ENCODE measurements around the gene EYA2.
A peak's percentile ranks its signal among the peaks of the same experiment; 100 is the strongest.
"Not testable (repeated sequence)": the region's sequence is repeated elsewhere in the genome, so short reads cannot be mapped to it uniquely, and the experiment has no call there.

Gene EYA2

DNA sequence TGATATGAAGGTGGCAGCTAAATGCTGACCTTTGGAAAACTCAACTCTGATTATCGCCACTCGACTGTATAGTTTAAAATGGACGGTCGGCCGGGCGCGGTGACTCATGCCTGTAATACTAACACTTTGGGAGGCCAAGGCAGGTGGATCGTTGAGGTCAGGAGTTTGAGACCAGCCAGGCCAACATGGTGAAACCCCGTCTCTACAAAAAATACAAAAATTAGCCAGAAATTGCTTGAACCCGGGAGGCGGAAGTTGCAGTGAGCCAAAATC lies 310.1 kb downstream of the EYA2 start:
- DNase-seq (ENCODE audit: low spot score) = not testable (repeated sequence)

DNA sequence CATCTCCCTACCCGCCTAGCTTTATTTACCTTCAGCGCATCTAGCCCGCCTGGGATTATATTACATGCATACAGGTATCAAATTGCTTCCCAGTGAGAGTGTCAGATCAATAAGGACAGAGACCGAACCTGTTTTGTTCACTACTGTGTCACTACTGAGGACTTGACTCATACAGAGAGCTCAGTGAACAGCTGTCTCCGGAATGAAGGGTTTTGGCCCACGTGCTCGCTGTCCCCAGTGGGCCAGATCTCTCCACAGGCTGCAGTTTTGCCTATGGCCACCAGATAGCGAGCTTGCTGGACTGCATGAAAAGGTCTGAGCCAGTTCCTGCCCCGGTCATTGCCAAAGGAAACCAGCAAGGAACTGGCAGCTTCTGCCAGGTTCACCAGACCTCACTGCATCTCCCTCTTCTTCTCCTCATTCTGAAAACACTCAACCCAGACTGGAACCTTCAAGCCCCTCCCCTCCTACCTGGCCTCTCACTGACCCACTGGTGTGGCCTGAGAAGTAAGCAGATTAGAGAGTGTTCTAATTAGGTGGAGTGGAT lies 311.0 kb downstream of the EYA2 start:
- DNase-seq (ENCODE audit: low spot score) = peak; percentile 54

DNA sequence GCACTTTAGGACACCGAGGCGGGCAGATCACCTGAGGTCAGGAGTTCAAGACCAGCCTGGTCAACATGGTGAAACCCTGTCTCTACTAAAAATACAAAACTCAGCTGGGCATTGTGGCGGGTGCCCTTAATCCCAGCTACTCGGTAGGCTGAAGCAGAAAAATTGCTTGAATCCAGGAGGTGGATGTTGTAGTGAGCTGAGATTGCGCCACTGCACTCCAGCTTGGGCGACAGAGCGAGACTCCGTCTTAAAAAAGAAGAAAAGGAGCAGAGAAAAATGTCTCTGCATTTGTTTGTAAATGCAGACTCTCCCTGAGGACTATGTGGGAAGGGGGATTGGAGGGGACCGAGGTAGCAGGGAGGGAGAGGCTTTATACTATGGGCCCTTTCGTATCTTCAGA lies 311.9 kb downstream of the EYA2 start:
- DNase-seq (ENCODE audit: low spot score) = not testable (repeated sequence)

DNA sequence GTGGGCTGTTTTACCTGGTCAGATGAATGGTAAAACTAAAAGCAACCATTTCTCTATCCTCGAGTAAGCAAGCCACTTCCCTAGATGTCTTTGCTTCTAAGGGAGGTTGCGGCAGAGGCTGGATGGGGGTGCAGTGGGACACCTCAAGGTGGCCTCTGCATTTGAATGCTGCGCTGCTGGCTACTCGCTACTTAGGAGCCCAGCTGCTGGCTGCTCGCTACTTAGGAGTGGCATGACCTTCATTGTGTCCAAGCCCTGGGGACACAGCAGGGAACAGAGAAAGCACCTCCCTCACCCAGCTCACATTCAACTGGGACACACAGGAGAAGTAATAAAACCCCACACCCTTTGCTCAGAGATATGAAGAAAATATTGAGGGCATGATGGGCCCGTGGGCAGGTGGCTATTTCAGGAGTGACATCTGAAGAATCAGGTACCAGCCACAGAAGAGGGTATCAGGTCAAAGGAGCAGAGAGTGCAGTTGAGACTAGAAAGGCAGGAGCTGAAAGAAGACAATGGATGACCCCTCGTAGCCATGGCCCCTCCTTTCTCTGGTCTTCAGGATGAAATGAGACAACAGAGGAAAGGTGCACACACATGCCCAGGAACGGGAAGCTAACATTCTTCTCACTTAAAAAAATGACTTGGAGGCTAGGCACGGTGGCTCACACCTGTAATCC lies 312.5 kb downstream of the EYA2 start:
- DNase-seq (ENCODE audit: low spot score) = no peak

DNA sequence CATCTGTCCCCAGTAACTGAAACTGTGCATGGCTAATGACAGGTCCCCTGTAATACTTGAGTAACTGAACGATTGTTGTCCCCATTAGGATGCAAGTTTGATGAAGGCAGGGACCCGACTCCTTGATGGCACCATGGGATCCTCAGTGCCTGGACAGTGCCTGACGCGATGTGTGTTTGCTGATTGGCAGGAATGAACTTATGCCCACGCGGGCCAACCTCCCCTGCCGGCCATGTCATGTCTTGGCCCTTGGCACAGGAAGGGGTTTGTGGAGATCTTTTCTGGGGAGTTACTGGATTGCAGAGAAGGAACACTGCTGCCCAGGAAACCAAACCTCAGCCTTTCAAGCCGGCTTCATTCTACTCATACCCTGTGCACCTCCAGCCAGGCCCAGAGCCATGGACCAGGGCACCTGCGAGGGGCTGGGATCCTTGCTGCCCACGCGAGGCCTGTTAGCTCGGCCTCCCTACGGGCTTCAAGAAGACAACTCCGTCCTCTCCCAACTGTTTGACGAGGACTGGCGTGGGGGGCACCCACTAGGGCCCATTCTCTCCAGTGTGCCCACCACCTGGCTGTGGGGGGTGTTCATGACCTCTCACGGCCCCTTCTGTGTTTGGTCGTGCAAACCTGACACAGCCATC lies 314.0 kb downstream of the EYA2 start:
- no peak for DNase-seq (ENCODE audit: low spot score)

DNA sequence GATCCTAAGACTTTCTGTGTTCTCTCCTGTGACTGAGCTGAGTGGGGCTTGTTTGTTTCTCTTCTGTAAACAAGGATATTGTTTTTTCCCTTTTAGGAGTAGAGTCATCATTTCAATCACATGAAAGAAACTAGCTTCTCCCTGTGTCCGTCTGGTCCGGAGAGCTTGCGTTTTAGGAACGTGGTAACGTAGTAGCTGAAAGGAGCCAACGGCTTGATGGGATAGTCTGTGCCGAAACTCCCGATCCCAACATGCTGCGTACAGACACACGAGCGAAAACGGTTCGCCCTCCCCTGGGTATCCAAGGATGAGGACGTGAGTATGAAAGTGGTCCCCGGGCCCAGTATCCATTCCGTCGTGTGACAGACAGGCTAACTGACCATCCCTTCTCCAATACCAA lies 315.3 kb downstream of the EYA2 start:
- DNase-seq (ENCODE audit: low spot score) = no peak

DNA sequence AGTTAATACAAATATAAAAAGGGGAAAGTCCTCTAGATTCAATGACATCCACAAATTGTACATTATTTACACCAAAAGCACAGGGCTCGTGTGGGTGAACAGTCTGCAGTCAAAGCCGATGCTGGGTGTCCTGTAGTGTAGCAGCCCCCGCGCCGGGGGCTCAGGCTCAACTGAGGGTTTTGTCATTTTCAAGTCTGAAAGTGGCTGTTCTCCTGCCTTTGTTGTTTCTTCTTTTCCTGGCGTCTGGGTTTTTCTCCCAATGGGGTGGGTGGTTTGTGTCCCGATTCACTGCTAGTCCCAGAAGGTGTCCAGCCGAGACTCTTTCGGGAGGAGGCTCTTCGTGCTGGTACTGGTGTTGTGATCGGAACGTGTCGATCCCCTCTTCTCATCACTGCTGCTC lies 315.8 kb downstream of the EYA2 start:
- no peak for DNase-seq (ENCODE audit: low spot score)

DNA sequence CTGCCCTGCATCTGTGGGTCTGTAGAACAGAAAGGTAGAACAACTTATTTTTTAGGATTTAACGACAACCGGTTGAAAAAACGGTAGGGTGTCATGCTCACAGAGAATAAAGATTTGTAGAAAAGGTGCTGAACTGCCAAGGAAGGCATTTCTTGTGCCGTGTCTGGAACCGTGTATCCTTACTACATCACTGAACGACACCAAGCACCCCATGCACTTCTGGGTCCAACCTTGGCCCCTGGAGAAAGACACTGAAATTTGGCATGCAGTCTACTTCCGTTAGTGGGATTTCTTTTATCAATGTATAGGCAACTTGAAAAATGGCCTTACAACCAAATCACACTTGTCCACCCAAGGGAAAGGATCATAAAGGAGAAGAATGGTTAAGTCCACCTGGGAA lies 316.4 kb downstream of the EYA2 start:
- DNase-seq (ENCODE audit: low spot score) = no peak

DNA sequence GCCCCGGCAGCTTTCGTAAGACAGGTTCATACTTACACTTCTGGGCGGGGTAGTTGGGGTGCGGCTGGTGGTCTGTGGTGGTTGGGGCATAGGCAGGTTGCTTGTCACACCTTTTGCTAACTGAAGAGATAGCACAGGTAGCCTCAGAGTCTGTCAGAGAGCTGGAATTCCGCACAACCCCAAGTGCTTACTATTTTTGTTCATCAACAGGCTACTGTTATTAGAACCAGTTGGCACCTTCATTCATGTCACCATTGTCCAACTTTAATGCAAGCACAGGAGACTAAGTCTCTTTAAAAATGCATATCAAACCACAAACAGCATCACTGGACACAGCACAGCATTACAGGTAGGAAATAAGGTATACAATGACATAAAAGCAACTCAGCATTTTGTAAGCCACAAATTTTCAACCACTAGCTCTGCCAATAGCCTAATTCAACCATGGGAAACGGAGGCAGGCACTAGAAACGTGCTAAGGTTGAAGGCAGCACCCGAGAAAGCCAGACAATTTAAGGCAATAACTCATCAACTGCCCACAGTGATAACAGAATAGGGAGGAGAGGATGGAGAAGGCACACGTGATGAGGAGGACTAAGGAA lies 318.1 kb downstream of the EYA2 start:
- DNase-seq (ENCODE audit: low spot score) = no peak

DNA sequence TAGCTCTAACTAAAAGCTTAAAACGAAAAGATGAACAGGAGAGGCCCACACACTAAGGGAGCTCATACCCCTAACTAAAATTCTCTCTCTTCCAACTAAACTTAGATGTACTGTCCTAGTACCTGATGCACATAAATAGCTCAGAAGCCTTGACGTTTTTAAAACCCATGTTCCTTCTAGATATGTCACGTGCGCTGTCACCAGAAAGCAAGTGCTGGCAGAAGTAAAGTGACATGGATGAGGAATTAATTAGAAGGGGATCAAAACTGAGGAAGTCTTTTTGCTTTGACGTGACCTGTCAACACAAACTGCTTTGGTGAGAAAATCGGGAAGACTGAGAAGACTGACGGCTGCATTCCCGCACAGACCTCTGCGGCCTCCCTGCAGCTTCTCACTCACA lies 319.3 kb downstream of the EYA2 start:
- DNase-seq (ENCODE audit: low spot score) = no peak

DNA sequence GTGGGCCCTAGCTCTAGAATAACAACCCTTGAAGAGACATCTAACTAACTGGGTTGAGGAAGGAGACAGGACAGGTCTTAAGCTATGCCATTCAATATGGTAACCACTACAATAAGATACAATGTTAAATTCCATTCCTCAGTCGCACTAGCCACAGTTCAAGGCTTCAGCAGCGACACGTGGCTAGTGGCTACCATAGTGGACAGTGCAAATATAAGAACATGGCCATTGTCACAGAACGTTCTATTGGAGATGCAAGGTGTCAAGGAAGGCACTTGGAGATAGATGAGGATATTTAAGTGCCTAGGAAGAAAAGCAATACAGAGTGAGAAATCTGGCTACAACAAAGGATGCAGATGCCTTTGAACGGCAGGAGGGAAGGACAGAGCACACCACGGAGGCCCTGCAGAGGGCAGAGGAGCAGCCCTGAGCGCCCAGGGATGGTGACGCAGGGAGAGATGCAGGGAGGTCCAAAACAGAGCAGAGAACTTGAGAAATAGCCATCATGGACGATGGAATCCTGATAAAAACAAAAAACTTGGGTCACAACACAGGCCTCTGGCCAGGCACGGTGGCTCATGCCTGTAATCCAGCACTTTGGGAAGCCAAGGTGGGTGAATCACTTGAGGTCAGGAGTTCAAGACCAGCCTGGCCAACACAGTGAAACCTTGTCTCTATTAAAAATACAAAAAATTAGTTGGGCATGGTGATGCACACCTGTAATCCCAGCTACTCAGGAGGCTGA lies 321.2 kb downstream of the EYA2 start:
- no peak for DNase-seq (ENCODE audit: low spot score)

DNA sequence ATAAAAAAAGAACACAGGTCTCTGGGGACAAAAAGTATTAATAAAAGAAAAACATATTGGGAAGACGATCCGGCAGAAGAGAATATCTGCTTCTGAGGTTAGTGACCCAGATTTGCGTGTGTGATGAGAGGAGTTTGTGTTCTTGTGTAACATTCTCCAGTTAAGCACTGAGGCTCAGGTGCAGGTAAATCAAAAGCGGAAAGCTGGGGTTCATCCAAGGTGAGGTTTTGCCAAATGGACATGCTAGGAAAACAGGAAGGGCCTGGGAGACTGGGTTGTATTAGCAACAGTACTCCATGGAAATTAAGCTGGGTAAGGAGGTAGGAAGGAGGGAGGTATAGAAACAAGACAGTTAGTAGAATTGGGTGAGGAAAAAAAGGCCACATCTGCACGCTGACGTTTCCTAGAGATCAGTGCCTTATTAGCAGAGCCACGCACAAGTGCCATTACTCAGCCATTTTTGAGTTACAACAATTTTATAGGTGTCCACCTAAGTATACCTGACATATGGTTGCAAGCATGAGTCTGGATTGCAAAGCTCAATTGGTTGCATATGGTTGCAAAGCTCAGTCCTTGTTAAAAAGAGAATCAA lies 322.3 kb downstream of the EYA2 start:
- no peak for DNase-seq (ENCODE audit: low spot score)

DNA sequence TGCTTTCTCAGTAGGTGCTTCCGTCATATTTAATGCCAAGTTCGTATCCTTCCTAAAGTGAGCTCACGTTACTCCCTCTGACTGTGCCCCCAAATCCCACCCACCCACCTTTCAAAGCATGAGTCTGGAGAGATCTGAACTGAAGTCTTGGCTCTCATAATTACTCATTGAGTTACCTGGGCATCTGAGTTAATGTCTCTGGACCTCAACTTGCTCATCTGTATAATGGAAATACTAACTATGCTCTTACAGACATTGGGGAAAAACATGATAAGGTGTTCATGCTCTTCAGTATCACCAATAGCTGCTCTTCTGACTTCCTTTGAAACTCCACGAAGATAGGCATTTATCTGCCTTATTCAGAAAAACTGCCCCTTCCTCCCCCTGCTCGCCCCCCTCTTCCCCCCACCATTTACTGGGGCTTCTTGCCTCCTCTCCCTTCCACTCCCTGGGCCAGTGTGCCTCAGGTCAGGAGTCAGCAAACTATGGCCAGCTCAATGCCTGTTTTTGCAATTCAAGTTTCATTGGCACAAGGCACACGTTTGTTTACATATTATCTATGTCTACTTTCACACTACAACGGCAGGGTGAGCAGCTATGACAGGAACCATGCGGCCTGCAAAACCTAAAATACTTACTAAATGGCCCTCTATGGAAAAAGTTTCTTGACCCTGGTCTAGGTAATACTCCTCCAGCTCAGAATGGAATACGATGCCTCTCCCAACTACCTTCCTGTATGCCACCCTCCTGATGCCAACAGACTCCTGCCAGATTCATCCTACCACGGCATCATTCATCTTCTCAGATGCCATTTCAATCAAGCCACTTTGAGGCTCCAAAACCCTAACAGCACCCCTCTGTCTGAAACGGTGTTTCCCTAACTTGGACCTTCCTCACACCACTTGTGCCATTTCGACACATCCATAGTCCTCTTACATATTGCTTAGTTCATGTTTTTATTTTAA lies 323.1 kb downstream of the EYA2 start:
- DNase-seq (ENCODE audit: low spot score) = no peak

DNA sequence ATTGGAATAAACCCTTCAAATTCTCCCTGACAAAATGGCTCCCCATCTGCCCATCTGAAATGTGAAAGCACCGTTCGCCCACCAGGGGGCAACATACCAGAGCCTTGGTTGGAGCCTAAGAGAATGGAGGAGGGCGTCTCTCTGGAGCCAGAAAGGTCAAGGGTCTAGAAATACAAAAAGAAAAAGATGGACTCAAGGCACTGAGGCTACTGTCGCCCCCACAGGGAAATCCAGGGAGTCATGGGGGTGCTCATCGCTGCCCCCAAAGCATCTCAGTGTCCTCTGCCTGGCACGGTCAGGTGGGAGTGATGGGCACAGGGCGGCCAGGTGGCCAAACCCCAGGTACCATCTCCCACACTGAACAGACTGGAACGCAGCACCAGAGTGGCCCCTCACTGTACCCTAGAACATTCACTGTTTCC lies 325.5 kb downstream of the EYA2 start:
- DNase-seq (ENCODE audit: low spot score) = peak; percentile 70

DNA sequence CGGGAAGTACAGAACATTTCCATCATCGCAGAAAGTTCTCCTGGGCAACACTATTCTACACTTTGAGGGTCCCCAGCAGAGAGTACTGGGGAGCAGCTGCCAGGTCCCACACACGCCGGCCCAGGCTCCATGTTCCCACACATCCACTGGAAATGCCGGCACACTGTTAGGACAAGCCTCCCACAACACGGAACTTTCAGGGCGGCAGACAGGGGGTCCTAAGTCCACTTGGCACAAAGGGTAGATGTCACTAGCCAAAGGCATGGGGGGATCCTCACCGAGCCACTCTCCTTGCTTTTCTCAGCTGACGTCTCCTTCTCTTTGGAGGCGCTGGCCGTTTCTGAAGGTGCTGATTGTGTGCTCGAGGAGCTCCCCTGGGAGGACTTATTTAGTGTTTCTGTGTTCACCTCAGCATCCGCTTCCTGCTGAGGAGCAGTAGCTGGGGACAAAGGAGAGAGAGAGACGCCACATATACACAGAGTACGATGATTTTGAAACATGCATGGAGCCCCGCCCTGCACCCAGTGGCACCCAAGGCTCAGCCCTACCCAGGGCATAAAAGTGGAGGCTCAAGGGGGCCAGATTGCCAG lies 326.5 kb downstream of the EYA2 start:
- no peak for DNase-seq (ENCODE audit: low spot score)

DNA sequence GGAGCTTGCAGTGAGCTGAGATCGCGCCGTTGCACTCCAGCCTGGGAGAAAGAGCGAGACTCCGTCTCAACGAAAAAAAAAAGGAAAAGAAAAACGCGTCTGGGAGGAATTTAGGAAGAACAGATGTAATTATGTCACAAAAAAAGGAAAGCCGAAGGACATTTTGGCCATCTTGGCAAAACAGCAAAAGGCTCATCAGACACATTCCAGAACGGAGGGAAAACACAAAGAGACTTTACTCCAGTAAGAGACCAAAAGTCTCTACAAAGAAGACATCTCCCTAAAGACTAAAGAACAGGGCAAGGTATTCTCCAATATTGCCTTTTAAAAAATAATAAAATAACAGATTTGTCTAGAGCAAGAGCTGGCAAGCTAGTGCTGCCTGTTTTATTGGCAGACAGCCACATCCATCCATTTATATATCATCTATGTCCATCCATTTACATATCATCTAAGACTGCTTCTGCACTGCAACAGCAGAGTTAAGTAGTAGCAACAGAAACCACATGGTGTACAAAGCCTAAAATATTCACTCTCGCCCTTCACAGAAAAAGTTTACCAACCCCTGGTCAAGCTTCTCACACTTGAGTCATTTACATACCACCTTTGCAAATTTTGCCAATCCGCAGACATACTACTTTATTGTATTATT lies 328.0 kb downstream of the EYA2 start:
- no peak for DNase-seq (ENCODE audit: low spot score)

DNA sequence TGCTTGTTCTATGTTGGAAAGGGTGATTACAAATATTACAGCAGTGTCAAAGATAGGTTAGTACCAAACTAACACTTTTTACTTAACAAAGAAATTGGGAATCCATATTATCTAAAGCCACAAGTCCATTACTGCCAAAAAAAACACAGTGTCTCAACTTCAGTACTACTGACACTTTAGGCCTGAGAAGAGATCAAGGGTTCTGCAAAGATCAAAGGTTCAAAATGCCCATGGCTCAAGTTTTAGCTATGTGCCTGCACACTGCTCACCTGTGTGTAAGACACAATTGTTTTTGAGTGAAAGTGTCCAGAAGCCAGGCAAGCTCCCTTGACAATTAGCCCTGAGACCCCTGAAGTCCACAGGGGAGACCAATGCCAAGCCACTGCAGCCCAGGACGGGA lies 329.3 kb downstream of the EYA2 start:
- no peak for DNase-seq (ENCODE audit: low spot score)

DNA sequence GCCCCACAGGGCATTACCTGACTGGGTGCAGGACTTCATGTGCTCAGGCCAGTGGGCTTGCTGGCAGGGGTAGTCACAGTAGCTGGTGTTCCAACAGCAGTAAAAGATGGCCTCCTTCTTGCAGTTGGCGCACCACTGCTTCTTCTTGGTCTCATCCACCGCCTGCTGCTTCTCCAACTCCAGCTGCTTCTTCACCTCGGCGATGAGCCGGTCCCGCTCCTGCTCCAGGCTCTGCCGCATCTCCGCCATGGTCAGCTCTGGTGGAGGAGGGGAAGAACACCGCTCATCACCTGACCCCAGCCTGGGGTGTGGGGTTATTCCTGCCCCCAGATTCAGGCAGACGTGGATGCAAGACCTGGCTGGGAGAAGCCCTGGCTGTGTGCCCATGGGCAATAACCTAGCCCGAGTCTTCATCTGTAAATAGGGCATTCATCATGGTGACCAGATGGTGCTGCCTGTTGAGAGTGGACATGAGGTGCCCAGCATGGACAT lies 329.7 kb downstream of the EYA2 start:
- no peak for DNase-seq (ENCODE audit: low spot score)

DNA sequence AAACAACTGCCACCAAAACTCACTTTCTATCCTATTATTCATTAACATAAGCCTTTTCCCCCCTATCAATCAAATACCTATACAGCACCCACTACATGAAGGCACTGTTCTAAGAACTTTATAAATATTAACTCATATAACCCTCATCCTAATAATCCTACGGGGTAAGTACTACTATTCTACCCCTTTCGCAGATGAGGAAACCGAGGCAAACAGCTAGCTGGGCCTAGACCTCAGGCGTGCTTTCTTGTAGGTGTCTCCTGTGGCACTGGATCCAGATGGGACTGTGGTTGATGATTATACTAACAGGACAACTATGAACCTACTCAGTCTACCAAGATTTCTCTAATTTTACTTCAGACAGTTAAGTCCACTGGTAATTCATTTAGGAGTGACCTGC lies 330.2 kb downstream of the EYA2 start:
- DNase-seq (ENCODE audit: low spot score) = no peak

DNA sequence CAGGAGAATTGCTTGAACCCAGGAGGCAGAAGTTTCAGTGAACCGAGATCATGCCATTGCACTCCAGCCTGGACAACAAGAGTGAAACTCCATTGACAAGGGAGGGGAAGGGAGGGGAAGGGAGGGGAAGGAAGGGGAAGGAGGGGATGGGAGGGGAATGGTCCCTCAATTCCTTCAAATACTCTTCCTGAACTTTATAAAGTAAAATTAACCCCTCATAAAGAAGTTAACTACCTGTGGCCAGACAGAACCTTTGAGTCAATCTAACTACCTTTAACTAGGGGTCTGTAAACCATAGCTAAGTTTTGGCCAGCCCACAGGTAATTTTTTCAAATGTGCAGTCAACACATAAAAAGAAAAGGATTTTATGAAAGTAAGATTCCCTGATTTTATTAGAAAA lies 330.8 kb downstream of the EYA2 start:
- no peak for DNase-seq (ENCODE audit: low spot score)

Data from NAMALWA (cell line).